NCI-H1930 (cell line): ENCODE measurements around the gene MFSD2B.
A peak's percentile ranks its signal among the peaks of the same experiment; 100 is the strongest.
"Not testable (repeated sequence)": the region's sequence is repeated elsewhere in the genome, so short reads cannot be mapped to it uniquely, and the experiment has no call there.

ENCODE experiments used
- DNase-seq, 2 experiments: peaks; one replicate each; lab custom pipeline; 2025; lab: John Stamatoyannopoulos, UW

Gene MFSD2B

DNA sequence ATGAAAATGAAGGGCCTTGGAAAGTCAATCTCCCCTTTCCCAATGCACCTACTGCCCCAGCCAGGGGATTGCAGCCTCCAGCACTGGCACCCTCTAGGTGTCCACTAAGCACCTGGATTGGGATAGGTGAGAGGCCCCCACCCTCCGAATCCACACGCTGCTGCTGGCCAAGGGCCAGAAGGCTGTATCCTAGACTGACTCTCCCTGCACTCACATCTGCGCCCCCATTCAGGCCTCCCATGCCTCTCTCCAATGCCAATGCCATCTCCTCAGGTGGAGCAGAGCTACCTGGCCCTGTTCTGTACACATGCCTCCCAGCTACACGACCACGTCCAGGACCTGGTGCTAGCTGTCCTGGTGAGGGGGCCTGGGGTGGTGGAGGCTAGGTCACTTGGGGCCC lies 9.8 kb downstream of the MFSD2B start:
- DNase-seq: no peak

GRCh38 chr2:24020244-24020643 lies 10.4 kb downstream of the MFSD2B start:
- DNase-seq: no peak

DNA sequence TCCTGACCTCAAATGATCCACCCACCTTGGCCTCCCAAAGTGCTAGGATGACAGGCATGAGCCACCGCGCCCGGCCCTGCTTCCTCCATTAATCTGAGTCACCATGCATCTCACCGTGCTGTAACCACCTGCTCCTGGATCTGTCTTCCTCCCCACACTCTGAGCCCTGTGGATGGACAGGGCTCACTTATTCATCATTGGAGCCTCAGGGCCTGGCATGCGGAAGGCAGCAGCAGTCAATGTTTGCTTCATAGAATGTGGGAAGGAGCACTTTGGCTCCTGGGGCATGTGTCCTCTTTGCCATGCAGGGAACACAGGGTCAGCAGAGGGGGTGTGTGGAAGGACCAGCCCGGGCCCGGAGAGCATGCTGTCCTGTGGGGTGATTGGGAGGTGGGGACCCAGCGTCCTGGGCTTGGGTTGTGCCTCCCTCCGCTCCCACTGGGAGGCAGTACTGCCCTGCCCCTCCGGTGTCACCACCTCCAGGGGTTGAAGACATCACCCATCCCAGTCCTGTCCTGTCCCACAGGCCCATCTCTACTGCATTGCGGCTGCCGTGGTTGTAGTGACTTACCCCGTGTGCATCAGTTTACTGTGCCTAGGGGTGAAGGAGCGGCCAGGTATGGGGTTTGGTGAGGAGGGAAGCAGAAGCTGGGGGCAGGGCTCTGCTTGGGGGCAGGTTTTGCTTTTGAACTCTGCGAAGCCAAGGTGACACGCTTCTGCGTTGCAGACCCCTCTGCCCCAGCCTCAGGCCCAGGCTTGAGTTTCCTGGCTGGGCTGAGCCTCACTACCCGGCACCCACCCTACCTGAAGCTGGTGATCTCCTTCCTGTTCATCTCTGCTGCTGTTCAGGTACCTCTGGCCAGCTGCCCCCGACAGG lies 11.5 kb downstream of the MFSD2B start:
- DNase-seq: no peak

GRCh38 chr2:24022324-24022974 lies 12.6 kb downstream of the MFSD2B start:
- DNase-seq: no peak

GRCh38 chr2:24022975-24023575 lies 13.2 kb downstream of the MFSD2B start:
- no peak for DNase-seq

DNA sequence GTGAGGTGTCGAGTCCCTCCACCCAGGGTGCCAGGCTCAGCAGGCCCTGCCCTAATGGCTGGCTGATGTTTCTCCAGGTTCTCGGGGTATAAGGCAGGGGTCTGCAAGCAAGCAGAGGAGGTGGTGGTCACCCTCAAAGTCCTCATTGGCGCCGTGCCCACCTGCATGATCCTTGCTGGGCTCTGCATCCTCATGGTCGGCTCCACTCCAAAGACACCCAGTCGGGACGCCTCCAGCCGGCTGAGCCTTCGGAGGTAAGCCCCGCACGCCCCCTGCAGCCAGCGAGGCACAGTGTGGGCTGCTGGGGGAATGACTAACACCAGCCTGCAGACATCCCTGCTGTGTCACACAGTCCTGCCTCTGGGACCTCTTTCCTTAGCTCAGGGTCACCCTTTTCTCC lies 14.1 kb downstream of the MFSD2B start:
- DNase-seq: no peak

DNA sequence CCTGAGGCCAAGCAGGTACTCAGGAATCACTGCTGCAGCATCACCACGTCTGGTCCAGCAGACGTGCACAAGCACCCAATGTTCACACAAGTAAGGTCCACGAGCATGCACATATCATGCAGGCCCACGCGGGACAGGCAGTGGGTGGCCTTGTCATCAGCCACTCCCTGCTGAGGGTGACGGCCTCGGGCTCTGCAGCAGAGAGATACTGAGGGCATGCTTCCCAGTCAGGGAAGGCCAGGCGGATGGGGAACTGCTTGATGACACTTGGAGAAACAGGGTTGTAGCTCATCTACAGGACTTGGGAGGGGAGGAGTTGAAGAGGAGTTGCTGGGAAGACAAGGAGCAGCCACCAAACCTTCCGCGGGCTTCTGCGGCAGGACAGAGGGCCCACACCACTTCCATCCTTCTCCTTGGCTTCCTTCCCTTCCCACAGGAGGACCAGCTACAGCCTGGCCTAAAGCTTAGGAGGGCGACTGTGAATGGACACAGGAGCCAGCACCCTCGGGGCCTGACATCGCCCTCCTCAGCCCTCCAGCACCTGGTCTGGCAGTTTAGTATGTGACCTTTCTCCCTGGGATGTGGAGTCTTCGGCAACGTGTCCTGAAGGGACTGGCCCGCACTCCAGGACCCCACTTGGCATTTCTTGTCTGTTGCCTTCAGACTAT lies 15.2 kb downstream of the MFSD2B start:
- DNase-seq: no peak

GRCh38 chr2:24026233-24026632 lies 16.3 kb downstream of the MFSD2B start:
- DNase-seq: no peak

GRCh38 chr2:24038786-24039499 lies 29.1 kb downstream of the MFSD2B start:
- no peak for DNase-seq

DNA sequence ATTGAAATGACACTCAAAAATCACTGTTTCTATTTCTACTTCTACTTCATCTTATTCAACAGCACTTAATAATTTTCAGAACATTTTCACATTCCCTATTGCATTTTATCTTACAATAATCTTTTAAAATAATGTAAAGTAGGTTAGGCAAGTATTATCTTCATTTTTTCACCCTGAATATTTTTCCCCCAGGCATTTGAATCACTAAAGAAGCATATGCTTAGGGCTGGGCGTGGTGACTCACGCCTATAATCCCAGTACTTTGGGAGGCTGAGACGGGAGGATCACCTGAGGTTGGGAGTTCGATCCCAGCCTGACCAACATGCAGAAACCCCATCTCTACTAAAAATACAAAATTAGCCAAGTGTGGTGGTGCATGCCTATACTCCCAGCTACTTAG lies 30.6 kb downstream of the MFSD2B start:
- no peak for DNase-seq

GRCh38 chr2:24043133-24043532 lies 33.2 kb downstream of the MFSD2B start:
- not testable (repeated sequence) for DNase-seq

DNA sequence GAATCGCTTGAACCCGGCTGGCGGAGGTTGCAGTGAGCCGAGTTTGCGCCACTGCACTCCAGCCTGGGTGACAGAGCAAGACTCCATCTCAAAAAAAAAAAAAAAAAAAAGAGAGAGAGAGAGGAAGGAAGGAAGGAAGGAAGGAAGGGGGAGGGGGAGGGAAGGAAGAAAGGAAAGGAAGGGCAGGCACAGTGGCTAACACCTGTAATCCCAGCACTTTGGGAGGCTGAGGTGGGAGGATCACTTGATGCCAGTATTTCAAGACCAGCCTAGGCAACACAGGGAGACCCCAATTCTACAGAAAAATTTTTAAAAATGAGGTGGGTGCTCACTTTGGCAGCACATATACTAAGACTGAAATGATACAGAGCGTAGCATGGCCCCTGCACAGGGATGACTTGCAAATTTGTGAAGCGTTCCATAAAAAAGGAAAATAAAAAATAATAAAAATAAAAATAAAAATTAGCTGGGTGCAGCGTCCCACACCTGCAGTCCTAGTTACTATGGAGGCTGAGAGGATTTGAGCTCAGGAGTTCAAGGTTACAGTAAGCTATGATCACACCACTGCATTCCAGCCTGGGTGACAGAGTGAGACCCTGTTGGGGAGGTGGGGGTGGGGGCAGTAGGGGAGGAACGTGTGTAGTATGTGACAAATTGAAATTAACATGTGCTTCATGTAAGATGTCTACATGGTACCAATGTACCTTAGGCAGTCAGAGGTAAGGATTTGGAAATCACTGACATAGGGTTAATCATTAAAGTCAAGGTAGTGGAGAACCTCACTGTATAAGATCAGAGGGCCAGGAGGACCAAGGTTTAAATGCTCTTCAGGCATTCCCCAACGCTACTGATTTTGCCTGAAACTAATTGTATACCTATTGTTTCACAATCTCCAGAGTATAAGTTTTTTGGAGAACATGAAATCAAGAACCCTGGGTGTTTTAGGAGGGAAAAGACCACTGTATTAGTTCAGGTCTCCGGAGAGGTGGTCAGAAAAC lies 35.9 kb downstream of the MFSD2B start:
- DNase-seq: no peak

GRCh38 chr2:24046599-24046929 lies 36.7 kb downstream of the MFSD2B start:
- no peak for DNase-seq

- DNase-seq: peak; percentile 96
These were observed 37.2 kb downstream of the MFSD2B start, which contains the start of gene WDCP for GRCh38 chr2:24046930-24047702. Gene WDCP (minus strand): TSS chr2:24047391. CDS start chr2:24039494, 7,897 bp downstream.

DNA sequence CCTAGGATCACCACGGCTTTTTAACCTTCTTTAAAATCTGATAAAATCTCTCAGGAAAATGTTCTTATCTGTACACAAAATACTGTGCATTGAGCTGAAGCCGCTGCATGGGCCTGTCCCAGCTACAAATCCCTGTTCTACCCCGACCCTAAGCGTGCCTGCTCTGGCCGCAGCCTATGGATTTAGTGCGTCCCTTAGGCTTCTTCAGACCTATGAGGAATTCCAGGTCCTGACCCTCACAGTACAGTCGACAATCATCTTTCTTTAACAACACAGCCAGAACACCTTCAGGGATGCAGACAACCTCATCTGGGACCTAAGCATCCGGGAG lies 37.8 kb downstream of the MFSD2B start:
- DNase-seq: peak in 1 of 2 experiments; percentile 36

GRCh38 chr2:24048769-24049484 lies 39.0 kb downstream of the MFSD2B start:
- DNase-seq: peak; percentile 3 to 20

- peak; percentile 58 to 59 for DNase-seq
These were observed 39.7 kb downstream of the MFSD2B start, which contains the start of gene FKBP1B for GRCh38 chr2:24049485-24050021. Gene FKBP1B (plus strand): TSS chr2:24049741. CDS start chr2:24049850, 109 bp downstream.

GRCh38 chr2:24050041-24050979 lies 40.4 kb downstream of the MFSD2B start:
- DNase-seq: no peak
